Nephron progenitor cell (in vitro differentiated cells): Measurements from ENCODE around the gene CNTNAP2.

Source experiments
- DNase-seq: peaks from one replicate; pipeline ENCODE4 v3.0.0; 2021
- H3K27ac Mint-ChIP-seq: 2 replicates; pipeline ENCODE4 v1.8.0; 2021; ENCODE audit warnings: mild to moderate bottlenecking, moderate library complexity, mixed read lengths
- H3K27me3 Mint-ChIP-seq: 2 replicates; pipeline ENCODE4 v1.8.0; 2021; ENCODE audit warnings: mild to moderate bottlenecking, low read depth, mixed read lengths; ENCODE audit not compliant: poor library complexity
- H3K36me3 Mint-ChIP-seq: 2 replicates; pipeline ENCODE4 v1.8.0; 2021; ENCODE audit warnings: low read depth, mixed read lengths
- H3K4me1 Mint-ChIP-seq: 2 replicates; pipeline ENCODE4 v1.8.0; 2021; ENCODE audit warnings: mixed read lengths
- H3K4me3 Mint-ChIP-seq: 2 replicates; pipeline ENCODE4 v1.8.0; 2021; ENCODE audit warnings: mild to moderate bottlenecking, moderate library complexity, mixed read lengths
- H3K9me3 Mint-ChIP-seq: 2 replicates; pipeline ENCODE4 v1.8.0; 2021; ENCODE audit warnings: mild to moderate bottlenecking, moderate library complexity, mixed read lengths
- TF ChIP-seq, protein P1 (sequence below): fragments of 200-600 bp; sonication (generic); IDR thresholded peaks from 2 replicates; pipeline ENCODE4 v1.5.0; 2021; ENCODE audit warnings: antibody characterized with exemption

The CNTNAP2 gene

DNA sequence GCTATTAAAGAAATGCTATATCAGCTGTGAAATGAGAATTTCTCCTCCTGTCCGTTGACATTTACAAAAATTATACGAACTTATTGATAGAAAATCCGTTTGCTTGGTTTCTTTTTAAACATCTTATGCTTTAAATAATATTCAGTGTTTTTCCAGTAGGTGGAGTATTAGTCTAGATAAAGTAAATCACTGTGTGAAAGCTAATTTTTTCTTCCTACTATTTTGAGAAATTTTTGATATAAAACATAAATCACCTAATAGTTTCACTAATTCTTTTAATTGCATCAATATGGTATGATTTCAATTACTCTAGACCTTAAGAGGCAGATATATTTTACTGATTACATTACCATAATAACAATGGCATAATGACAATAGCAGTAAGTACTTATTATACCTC is 2138.7 kb downstream of the CNTNAP2 start:
- Mint-ChIP-seq H3K36me3 (peaks cover 8% of the 10 kb centered on the region), H3K9me3 (peaks cover 27% of the 10 kb centered on the region), H3K4me1 (no peaks in the 10 kb centered on the region), H3K27me3 (peaks cover 3% of the 10 kb centered on the region), H3K4me3 (no peak overlapping the region), H3K27ac (no peak overlapping the region)
- no peak for DNase-seq
- TF ChIP-seq, protein P1, sequence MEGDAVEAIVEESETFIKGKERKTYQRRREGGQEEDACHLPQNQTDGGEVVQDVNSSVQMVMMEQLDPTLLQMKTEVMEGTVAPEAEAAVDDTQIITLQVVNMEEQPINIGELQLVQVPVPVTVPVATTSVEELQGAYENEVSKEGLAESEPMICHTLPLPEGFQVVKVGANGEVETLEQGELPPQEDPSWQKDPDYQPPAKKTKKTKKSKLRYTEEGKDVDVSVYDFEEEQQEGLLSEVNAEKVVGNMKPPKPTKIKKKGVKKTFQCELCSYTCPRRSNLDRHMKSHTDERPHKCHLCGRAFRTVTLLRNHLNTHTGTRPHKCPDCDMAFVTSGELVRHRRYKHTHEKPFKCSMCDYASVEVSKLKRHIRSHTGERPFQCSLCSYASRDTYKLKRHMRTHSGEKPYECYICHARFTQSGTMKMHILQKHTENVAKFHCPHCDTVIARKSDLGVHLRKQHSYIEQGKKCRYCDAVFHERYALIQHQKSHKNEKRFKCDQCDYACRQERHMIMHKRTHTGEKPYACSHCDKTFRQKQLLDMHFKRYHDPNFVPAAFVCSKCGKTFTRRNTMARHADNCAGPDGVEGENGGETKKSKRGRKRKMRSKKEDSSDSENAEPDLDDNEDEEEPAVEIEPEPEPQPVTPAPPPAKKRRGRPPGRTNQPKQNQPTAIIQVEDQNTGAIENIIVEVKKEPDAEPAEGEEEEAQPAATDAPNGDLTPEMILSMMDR, result no peak

GRCh38 chr7:148256433-148256832 is 2139.8 kb downstream of the CNTNAP2 start:
- no peak overlapping the region for H3K4me3 Mint-ChIP-seq
- no peak for DNase-seq
- peaks cover 8% of the 10 kb centered on the region for H3K36me3 Mint-ChIP-seq
- H3K9me3 Mint-ChIP-seq, result peaks cover 16% of the 10 kb centered on the region
- TF ChIP-seq, protein P1, result no peak
- H3K27me3 Mint-ChIP-seq, result peaks cover 3% of the 10 kb centered on the region
- H3K27ac Mint-ChIP-seq, result no peak overlapping the region
- H3K4me1 Mint-ChIP-seq, result no peaks in the 10 kb centered on the region

DNA sequence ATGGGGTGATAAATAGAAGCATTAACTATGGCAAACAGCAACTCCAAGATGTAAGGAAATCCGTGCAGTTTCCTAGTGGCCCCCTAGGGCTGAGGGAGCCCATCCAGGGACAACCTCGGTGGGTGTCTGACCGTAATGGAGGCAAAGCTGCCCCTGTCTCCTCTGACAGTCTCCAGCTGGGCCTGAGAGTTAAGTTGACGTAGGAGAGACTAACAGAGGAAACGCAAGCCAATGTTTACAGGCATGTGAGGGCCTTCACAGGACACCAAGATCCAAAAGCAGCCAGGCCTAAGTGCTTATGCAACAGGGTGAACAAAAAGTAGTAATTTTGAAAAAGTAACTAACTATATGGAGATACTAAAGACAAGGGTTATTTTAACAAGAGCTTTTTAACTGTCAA is 2144.0 kb downstream of the CNTNAP2 start:
- Mint-ChIP-seq H3K36me3 (no peaks in the 10 kb centered on the region), H3K27me3 (peaks cover 3% of the 10 kb centered on the region), H3K27ac (no peak overlapping the region), H3K4me1 (peaks cover 16% of the 10 kb centered on the region), H3K4me3 (no peak overlapping the region), H3K9me3 (no peaks in the 10 kb centered on the region)
- DNase-seq, result no peak
- TF ChIP-seq, protein P1, result no peak

GRCh38 chr7:148261523-148261922 is 2144.9 kb downstream of the CNTNAP2 start:
- TF ChIP-seq, protein P1, result no peak
- Mint-ChIP-seq H3K4me1 (peaks cover 16% of the 10 kb centered on the region), H3K36me3 (no peaks in the 10 kb centered on the region), H3K27me3 (peaks cover 5% of the 10 kb centered on the region), H3K9me3 (no peaks in the 10 kb centered on the region), H3K4me3 (no peak overlapping the region), H3K27ac (no peak overlapping the region)
- no peak for DNase-seq

GRCh38 chr7:148261996-148262688 is 2145.5 kb downstream of the CNTNAP2 start:
- DNase-seq, result no peak
- TF ChIP-seq, protein P1, result no peak
- Mint-ChIP-seq H3K27me3 (peaks cover 7% of the 10 kb centered on the region), H3K4me3 (peak overlapping the region; percentile 70), H3K9me3 (no peaks in the 10 kb centered on the region), H3K27ac (no peak overlapping the region), H3K4me1 (peaks cover 16% of the 10 kb centered on the region), H3K36me3 (no peaks in the 10 kb centered on the region)

DNA sequence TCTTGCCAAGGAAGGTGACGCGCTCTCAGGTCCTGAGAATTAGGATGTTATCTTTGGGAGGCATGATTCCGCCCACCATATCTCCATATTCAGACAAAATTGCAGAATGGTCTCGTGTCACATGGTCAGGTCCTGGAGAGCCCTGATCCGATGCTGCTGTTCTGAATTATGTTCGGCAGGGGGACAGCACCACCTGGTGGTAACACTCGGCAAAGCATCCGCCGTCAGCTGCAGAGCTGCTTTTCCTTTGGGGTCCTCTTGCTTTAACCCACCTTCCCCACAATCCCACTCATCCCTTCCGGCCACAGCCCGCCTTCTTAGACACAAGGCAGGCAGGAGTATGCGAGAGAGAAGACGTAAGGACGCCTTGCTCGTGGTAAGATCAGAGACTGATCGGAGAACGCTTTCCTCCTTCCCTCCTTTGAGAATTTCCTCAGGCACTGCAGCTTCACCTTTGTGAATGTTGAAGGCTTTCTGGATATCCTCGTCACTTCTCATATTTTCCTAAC is 2146.2 kb downstream of the CNTNAP2 start:
- H3K4me1 Mint-ChIP-seq, result peaks cover 16% of the 10 kb centered on the region
- H3K4me3 Mint-ChIP-seq, result peak overlapping the region; percentile 70
- TF ChIP-seq, protein P1, result peak; percentile 95
- H3K36me3 Mint-ChIP-seq, result no peaks in the 10 kb centered on the region
- peak; percentile 91 for DNase-seq
- H3K27me3 Mint-ChIP-seq, result peaks cover 7% of the 10 kb centered on the region
- H3K27ac Mint-ChIP-seq, result no peak overlapping the region
- no peaks in the 10 kb centered on the region for H3K9me3 Mint-ChIP-seq
